Measurements from ENCODE around the gene ZNF468. TPM values are rescaled to one million over a fixed set of nuclear protein-coding genes. Genes with fewer than 3 reads are reported as not detected.
A peak's percentile ranks its signal among the peaks of the same experiment; 100 is the strongest.
"Not testable (repeated sequence)": the region's sequence is repeated elsewhere in the genome, so short reads cannot be mapped to it uniquely, and the experiment has no call there.

ZNF468 gene
- total and polyA plus RNA-seq, 7 donors = 3.0 to 11.4 (median 5.4) TPM

DNA sequence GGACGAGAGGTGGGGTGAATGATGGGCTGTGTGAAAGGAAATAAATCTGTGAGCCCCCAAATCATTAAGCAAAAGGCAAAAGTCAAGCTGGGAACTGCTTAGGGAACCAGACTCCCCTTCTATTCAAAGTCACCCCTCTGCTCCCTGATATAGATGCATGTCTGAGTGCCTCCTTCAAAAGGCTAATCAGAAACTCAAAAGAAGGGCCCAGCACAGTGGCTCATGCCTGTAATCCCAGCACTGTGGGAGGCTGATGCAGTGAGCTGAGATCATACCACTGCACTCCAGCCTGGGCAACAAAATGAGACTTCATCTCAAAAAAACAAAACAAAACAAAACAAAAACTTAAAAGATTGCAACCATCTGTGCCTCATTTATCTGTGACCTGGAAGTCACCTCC lies 23.1 kb downstream of the ZNF468 start:
- H3K27me3 ChIP-seq (ENCODE audit: insufficient read depth in 3 of 3, low read length in 2 of 3); intact Hi-C loops (cut with DNase I); H3K4me1 ChIP-seq; H3K27ac ChIP-seq; ATAC-seq; DNase-seq; H3K4me3 ChIP-seq: not testable (repeated sequence)
- 41 to 73% (median 72%) methylated on average over 1 of the region's 1 CpG for WGBS, 3 donors
- H3K9me3 ChIP-seq = peaks cover 20% of the 10 kb centered on the region
- H3K36me3 ChIP-seq (ENCODE audit: insufficient read depth in 1 of 2, low read depth in 1 of 2) = peaks cover 0 to 13% of the 10 kb centered on the region in 2 donors

DNA sequence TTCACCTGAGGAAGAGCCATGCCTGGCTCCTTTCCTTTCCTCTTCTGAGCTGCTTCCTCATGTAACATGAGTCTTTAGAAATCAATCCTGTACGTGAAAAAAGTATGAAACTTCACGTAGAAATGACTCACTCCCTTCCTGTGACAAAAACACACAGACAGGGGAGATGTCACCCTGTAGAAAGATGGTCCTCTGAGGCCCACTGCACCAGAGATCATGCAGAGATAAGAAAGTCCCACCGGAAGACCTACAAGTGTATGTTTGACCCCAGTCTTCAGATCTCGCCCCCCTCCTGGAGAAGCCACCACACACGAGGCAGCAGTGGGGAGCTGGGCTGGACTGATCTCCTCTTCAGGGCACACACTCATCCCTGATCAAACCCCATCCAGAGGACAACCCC lies 23.9 kb downstream of the ZNF468 start:
- H3K9me3 ChIP-seq = peaks cover 13% of the 10 kb centered on the region
- DNase-seq; H3K4me3 ChIP-seq; intact Hi-C loops (cut with DNase I); H3K4me1 ChIP-seq; H3K27me3 ChIP-seq (ENCODE audit: insufficient read depth in 3 of 3, low read length in 2 of 3); H3K27ac ChIP-seq; ATAC-seq; H3K36me3 ChIP-seq (ENCODE audit: insufficient read depth in 1 of 2, low read depth in 1 of 2): not testable (repeated sequence)
- 58 to 60% (median 59%) methylated on average over 5 of the region's 5 CpGs for WGBS, 3 donors

DNA sequence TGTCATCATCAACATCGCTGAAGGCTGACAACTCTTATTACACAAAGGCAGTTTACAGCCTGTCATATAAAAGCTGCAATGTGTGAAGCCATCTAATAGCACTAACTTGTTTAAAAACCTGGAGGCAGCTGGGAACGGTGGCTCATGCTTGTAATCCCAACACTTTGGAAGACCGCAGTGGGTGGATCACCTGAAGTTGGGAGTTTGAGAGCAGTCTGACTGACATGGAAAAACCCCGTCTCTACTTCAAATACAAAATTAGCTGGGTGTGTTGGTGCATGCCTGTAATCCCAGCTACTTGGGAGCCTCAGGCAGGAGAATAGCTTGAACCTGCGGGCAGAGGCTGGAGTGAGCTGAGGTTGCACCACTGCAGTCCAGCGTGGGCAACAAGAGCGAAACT lies 27.6 kb downstream of the ZNF468 start:
- H3K4me3 ChIP-seq; DNase-seq; H3K27me3 ChIP-seq (ENCODE audit: insufficient read depth in 3 of 3, low read length in 2 of 3); intact Hi-C loops (cut with DNase I); ATAC-seq; H3K27ac ChIP-seq; H3K36me3 ChIP-seq (ENCODE audit: insufficient read depth in 1 of 2, low read depth in 1 of 2); H3K4me1 ChIP-seq; H3K9me3 ChIP-seq: not testable (repeated sequence)
- WGBS, 3 donors = 60 to 67% (median 65%) methylated on average over 7 of the region's 7 CpGs

DNA sequence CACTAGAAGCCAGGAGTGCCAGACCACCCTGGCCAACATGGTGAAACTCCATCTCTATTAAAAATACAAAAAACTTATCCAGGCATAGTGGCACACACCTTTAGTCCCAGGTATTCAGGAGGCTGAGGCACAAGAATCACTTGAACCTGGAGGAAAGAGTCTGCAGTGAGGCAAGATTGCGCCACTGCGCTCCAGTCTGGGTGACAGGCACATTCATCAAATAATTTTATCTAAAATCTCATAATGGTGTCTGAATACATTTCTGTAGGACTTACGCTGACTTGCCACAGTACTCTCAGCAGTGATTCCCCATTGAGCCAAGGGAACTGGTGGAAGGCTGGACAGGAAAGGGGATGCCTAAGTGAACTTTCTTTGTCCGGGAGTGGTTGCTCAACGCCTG lies 31.7 kb downstream of the ZNF468 start:
- H3K9me3 ChIP-seq = peaks cover 5% of the 10 kb centered on the region
- no peaks in the 10 kb centered on the region for H3K4me1 ChIP-seq
- TF ChIP-seq, protein P1, sequence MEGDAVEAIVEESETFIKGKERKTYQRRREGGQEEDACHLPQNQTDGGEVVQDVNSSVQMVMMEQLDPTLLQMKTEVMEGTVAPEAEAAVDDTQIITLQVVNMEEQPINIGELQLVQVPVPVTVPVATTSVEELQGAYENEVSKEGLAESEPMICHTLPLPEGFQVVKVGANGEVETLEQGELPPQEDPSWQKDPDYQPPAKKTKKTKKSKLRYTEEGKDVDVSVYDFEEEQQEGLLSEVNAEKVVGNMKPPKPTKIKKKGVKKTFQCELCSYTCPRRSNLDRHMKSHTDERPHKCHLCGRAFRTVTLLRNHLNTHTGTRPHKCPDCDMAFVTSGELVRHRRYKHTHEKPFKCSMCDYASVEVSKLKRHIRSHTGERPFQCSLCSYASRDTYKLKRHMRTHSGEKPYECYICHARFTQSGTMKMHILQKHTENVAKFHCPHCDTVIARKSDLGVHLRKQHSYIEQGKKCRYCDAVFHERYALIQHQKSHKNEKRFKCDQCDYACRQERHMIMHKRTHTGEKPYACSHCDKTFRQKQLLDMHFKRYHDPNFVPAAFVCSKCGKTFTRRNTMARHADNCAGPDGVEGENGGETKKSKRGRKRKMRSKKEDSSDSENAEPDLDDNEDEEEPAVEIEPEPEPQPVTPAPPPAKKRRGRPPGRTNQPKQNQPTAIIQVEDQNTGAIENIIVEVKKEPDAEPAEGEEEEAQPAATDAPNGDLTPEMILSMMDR (IDR thresholded peaks at IDR 0.05) = no peak
- H3K4me3 ChIP-seq = no peak overlapping the region
- no peaks in the 10 kb centered on the region for H3K36me3 ChIP-seq (ENCODE audit: insufficient read depth in 1 of 2, low read depth in 1 of 2)
- no peak overlapping the region for H3K27ac ChIP-seq
- WGBS, 3 donors = 89 to 95% (median 92%) methylated on average over 5 of the region's 5 CpGs
- intact Hi-C loops (cut with DNase I) = no loop called here
- DNase-seq (no peak), ATAC-seq (no peak)
- H3K27me3 ChIP-seq (ENCODE audit: insufficient read depth in 3 of 3, low read length in 2 of 3) = no peaks in the 10 kb centered on the region

DNA sequence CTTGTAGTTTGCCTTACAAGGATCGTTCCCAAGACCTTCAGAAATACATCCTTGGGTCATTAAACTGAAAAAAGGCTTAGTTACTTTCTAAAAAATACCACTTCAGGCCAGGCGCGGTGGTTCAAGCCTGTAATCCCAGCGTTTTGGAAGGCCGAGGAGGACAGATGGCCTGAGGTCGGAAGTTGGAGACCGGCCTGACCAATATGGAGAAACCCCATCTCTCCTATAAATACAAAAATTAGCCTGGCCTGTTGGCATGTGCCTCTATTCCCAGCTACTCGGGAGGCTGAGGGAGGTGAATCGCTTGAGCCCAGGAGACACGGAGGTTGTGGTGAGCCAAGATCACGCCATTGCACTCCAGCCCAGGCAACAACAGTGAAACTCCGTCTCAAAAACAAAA lies 33.7 kb downstream of the ZNF468 start:
- intact Hi-C loops (cut with DNase I) = loop anchor here in 1 of 2 donors (5.0 kb wide), 1 partner anchor 34 kb away; the partner anchor contains the start of gene ZNF468
- no peaks in the 10 kb centered on the region for H3K36me3 ChIP-seq (ENCODE audit: insufficient read depth in 1 of 2, low read depth in 1 of 2)
- no peak overlapping the region for H3K4me3 ChIP-seq
- no peaks in the 10 kb centered on the region for H3K27me3 ChIP-seq (ENCODE audit: insufficient read depth in 3 of 3, low read length in 2 of 3)
- no peak for ATAC-seq
- 89 to 93% (median 91%) methylated on average over 12 of the region's 12 CpGs for WGBS, 3 donors
- H3K4me1 ChIP-seq = no peaks in the 10 kb centered on the region
- H3K9me3 ChIP-seq = peaks cover 5% of the 10 kb centered on the region
- no peak for DNase-seq
- TF ChIP-seq, protein P1 (IDR thresholded peaks at IDR 0.05) = no peak
- H3K27ac ChIP-seq = no peak overlapping the region

DNA sequence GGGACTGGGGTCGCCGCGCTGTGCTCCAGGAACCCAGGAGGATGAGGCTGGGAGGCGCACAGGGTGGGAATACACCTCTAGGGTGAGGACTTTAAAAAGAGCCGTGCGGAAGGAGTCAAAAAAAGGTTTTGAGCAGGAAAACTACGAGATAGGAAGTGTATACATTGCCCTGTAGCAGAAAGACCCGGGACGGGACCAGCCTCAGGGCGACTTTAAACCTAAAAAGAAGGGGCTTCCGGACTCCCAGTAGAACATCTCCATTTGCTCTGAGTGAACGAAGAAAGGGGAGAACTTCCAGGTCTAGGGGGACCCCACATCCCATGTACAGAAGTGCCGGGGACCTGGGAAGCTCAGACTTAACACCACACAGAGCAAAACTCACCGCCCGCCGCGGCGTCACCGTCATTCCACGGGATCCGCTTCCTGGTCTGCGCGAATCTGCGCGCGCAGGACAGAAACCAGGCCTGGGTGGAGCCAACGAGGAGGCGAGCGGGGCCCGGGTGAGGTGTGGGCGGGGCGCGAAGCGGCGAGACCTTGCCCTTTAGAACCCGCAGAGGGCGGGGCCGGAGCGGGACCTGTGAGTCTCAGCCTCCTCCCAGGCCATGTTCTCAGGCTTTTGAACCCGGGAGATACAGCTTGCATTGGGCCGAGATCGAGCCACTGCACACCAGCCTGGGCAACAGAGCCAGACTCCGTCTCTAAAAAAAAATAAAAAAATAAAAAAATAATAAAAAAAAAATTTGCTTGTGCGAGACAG lies 36.0 kb downstream of the ZNF468 start, which contains the start of gene ZNF28:
Gene ZNF28, minus strand, starts transcription at position 430 of the 757 bp plus-strand sequence. CDS start 3,675 bp downstream, outside the sequence.
- 0 to 2% (median 1%) methylated on average over 22 to 36 of the region's 44 CpGs for WGBS, 3 donors
- H3K4me3 ChIP-seq = peak within 1 kb of the TSS; percentile 77
- ATAC-seq (peak; percentile 95 to 100 (median 100)), DNase-seq (peak; percentile 70 to 81)
- peak within 1 kb of the TSS; percentile 58 for H3K27ac ChIP-seq
- not testable (repeated sequence) for H3K4me1 ChIP-seq; H3K9me3 ChIP-seq; H3K36me3 ChIP-seq (ENCODE audit: insufficient read depth in 1 of 2, low read depth in 1 of 2); H3K27me3 ChIP-seq (ENCODE audit: insufficient read depth in 3 of 3, low read length in 2 of 3)
- intact Hi-C loops (cut with DNase I) = loop anchor here in 1 of 2 donors (5.0 kb wide), 1 partner anchor 36 kb away; the partner anchor contains the start of gene ZNF468

DNA sequence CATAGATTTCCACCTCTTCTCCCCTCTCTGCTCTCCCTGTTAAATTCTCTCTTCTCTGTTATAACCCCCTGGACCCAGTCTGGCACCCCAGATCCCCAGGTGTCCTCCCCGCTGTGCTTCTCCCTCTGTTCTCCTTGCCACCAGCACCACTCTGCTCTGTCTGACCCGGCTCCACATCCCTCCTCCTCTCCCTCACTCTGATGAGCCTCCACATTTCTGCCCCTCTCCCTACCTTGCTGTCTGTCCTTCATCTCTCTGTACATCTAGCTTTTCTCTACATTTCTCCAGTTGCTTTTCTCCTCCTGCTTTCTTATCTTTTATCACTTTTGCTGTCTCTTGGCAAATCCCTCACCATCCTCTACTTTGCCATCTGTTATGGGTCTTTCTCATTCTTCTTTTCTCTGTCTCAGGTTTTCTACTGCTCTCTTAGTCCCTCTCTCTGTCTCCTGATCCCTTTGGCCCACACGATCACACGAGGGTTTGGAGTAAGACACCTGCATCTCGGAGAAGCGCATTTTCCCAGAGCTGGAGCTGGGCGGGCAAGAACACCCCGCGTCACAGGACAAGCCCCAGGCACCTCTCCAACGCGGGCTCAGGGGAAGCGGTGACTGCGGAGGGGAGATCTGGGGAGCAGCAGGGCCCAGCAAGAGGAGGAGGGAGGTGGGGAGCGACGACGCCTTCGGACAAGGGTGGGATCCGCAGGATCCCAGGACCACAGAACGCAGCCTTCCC lies 36.8 kb downstream of the ZNF468 start:
- H3K36me3 ChIP-seq (ENCODE audit: insufficient read depth in 1 of 2, low read depth in 1 of 2); H3K27me3 ChIP-seq (ENCODE audit: insufficient read depth in 3 of 3, low read length in 2 of 3); H3K4me1 ChIP-seq; H3K9me3 ChIP-seq: not testable (repeated sequence)
- Histone ChIP-seq H3K4me3 (peak overlapping the region; percentile 77), H3K27ac (peak overlapping the region; percentile 58)
- 2 to 5% (median 3%) methylated on average over 12 to 18 of the region's 19 CpGs for WGBS, 3 donors
- ATAC-seq (peak; percentile 28 to 65 (median 52)), DNase-seq (peak; percentile 53 to 55)
- intact Hi-C loops (cut with DNase I) = loop anchor here in 1 of 2 donors (5.0 kb wide), 1 partner anchor 37 kb away; the partner anchor contains the start of gene ZNF468

Data from psoas muscle (tissue), 8 donors.